ENCODE results near the gene GMPR2.

DNA sequence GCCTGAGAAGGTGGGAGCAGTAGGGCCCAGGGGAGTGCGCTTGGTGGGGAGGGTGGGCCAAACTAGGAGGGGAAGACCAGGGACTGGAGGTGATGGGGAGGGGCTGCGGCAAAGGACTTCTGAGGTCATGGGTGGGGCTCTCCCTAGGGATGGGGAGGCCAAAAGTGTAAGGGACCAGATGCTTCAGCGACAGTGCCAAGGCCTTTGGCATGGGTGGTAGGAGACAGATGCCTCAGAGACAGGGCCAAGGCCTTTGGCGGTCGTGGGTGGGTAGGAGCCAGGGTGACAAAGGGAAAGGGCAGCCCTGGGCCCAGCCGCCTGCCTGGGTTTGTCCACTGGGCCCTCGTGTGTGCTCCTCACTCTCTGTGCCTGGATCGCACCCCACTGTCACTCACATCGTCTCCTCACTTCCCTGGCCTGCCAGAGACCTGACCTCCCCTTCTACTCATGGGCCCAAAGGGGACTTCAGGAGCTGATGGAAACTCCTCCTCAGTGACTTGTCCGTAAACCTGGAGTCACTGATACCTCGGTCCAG is 51.8 kb downstream of the GMPR2 start:
- TF ChIP-seq, protein P1, sequence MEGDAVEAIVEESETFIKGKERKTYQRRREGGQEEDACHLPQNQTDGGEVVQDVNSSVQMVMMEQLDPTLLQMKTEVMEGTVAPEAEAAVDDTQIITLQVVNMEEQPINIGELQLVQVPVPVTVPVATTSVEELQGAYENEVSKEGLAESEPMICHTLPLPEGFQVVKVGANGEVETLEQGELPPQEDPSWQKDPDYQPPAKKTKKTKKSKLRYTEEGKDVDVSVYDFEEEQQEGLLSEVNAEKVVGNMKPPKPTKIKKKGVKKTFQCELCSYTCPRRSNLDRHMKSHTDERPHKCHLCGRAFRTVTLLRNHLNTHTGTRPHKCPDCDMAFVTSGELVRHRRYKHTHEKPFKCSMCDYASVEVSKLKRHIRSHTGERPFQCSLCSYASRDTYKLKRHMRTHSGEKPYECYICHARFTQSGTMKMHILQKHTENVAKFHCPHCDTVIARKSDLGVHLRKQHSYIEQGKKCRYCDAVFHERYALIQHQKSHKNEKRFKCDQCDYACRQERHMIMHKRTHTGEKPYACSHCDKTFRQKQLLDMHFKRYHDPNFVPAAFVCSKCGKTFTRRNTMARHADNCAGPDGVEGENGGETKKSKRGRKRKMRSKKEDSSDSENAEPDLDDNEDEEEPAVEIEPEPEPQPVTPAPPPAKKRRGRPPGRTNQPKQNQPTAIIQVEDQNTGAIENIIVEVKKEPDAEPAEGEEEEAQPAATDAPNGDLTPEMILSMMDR (IDR thresholded peaks at IDR 0.05; ENCODE audit: poor library complexity): no peak
- TF ChIP-seq EZH2 (IDR thresholded peaks at IDR 0.05; ENCODE audit: borderline replicate concordance): no peak

All from hepatocyte (in vitro differentiated cells).